A549 (cell line): ENCODE measurements around the gene VSTM2B. TPM values are rescaled to one million over a fixed set of nuclear protein-coding genes. Genes with fewer than 3 reads are reported as not detected.

Source experiments
- ATAC-seq, 2 experiments: fragments of 200-7000 bp in 1 of 2; fragments of >200 bp in 1 of 2; cut with Nextera tagmentation in 1 of 2; cut with Tn5 transposase in 1 of 2; 3 replicates each; pipeline versions ENCODE4 v1.8.0 to v1.9.1; 2018 to 2020; ENCODE audit warnings: mild to moderate bottlenecking in 1 of 2, moderate library complexity in 1 of 2
- CTCF ChIA-PET: fragments of 300-600 bp; sonication (Branson Sonifier 250); formaldehyde crosslinking; extraction: SDS; loops from one replicate; lab custom pipeline; 2021; ENCODE audit warnings: antibody characterized with exemption, inconsistent platforms; lab: Yijun Ruan, JAX
- POLR2A ChIA-PET: fragments of 350-600 bp; formaldehyde crosslinking; extraction: SDS; loops from one replicate; lab custom pipeline; 2021; ENCODE audit warnings: antibody characterized with exemption, inconsistent platforms; lab: Yijun Ruan, JAX
- DNase-seq, 2 experiments: peaks; one replicate each; pipeline versions ENCODE4 v3.0.0 to v3.0.0-alpha.2; 2011 to 2016; ENCODE audit warnings: low read depth in 1 of 2, low spot score in 1 of 2
- FAIRE-seq: peaks from 2 replicates; lab custom pipeline; 2011; peaks lifted over from hg19 to GRCh38; lab: Jason Lieb, UNC
- H3K27ac ChIP-seq, 2 experiments: fragments of >200 bp; sonication (Bioruptor Twin); formaldehyde crosslinking; 3 replicates each; pipeline ENCODE4 v1.5.1; 2016 to 2017
- H3K4me1 ChIP-seq: fragments of >200 bp; sonication (Bioruptor Twin); formaldehyde crosslinking; 3 replicates; pipeline ENCODE4 v1.6.1; 2016
- H3K4me2 ChIP-seq: fragments of >200 bp; sonication (Bioruptor Twin); formaldehyde crosslinking; 3 replicates; pipeline ENCODE4 v1.6.1; 2016
- H3K4me3 ChIP-seq: fragments of >200 bp; sonication (Bioruptor Twin); formaldehyde crosslinking; 3 replicates; pipeline ENCODE4 v1.5.1; 2016
- H3K9me3 ChIP-seq: fragments of >200 bp; sonication (Bioruptor Twin); formaldehyde crosslinking; 3 replicates; pipeline ENCODE4 v1.6.1; 2016
- BCL3 ChIP-seq: fragments of >200 bp; sonication (Bioruptor Twin); formaldehyde crosslinking; IDR thresholded peaks from 3 replicates; pipeline ENCODE4 v1.6.1; 2016
- CBX2 ChIP-seq: fragments of 200-600 bp; sonication (generic); IDR thresholded peaks from 2 replicates; pipeline ENCODE4 v1.6.1; 2016; ENCODE audit warnings: low read depth, mild to moderate bottlenecking, borderline replicate concordance
- CBX8 ChIP-seq: fragments of 200-600 bp; sonication (generic); IDR thresholded peaks from 2 replicates; pipeline ENCODE4 v1.6.1; 2016
- CEBPB ChIP-seq, 2 experiments: fragments of >200 bp in 1 of 2; sonication (Bioruptor Twin) in 1 of 2; formaldehyde crosslinking in 1 of 2; IDR thresholded peaks; 2 replicates each; pipeline ENCODE4 v1.6.1; 2012 to 2016
- CHD2 ChIP-seq: fragments of 150-350 bp; IDR thresholded peaks from 2 replicates; pipeline ENCODE4 v1.6.1; 2014; ENCODE audit warnings: low read length; ENCODE audit not compliant: partially characterized antibody
- EHMT2 ChIP-seq: fragments of 200-600 bp; sonication (generic); IDR thresholded peaks from 2 replicates; pipeline ENCODE4 v1.6.1; 2016; ENCODE audit warnings: antibody characterized with exemption, low read depth, mild to moderate bottlenecking, moderate library complexity
- ESRRA ChIP-seq: fragments of 150-350 bp; IDR thresholded peaks from 2 replicates; pipeline ENCODE4 v1.6.1; 2014; ENCODE audit warnings: mild to moderate bottlenecking, low read length, borderline replicate concordance
- HDAC2 ChIP-seq: fragments of 200-600 bp; sonication (generic); IDR thresholded peaks from 2 replicates; pipeline ENCODE4 v1.6.1; 2016
- HEYL ChIP-seq: fragments of 250-450 bp; sonication (Bioruptor Pico); IDR thresholded peaks from 2 replicates; pipeline ENCODE4 v1.8.0; 2021; ENCODE audit warnings: mild to moderate bottlenecking, moderate library complexity
- HOXA7 ChIP-seq: fragments of 250-450 bp; sonication (Bioruptor Pico); IDR thresholded peaks from 2 replicates; pipeline ENCODE4 v1.5.0; 2020; ENCODE audit warnings: mild to moderate bottlenecking, moderate library complexity
- JUNB ChIP-seq: fragments of >200 bp; sonication (Bioruptor Twin); formaldehyde crosslinking; IDR thresholded peaks from 2 replicates; pipeline ENCODE4 v1.6.1; 2016
- KDM1A ChIP-seq: fragments of 200-600 bp; sonication (generic); IDR thresholded peaks from 2 replicates; pipeline ENCODE4 v1.6.1; 2016; ENCODE audit warnings: low read depth, mild to moderate bottlenecking
- KDM5A ChIP-seq: fragments of 200-600 bp; sonication (generic); IDR thresholded peaks from 2 replicates; pipeline ENCODE4 v1.6.1; 2016; ENCODE audit warnings: antibody characterized with exemption, mild to moderate bottlenecking
- MAFK ChIP-seq: fragments of 450-650 bp; IDR thresholded peaks from 2 replicates; pipeline ENCODE4 v1.6.1; 2014; ENCODE audit not compliant: partially characterized antibody
- NR3C1 ChIP-seq: fragments of >200 bp; sonication (Bioruptor Twin); formaldehyde crosslinking; IDR thresholded peaks from 3 replicates; pipeline ENCODE4 v1.6.1; 2017
- PHF8 ChIP-seq: fragments of 200-600 bp; sonication (generic); IDR thresholded peaks from 2 replicates; pipeline ENCODE4 v1.6.1; 2016; ENCODE audit warnings: low read depth, mild to moderate bottlenecking, antibody characterized with exemption, moderate library complexity, borderline replicate concordance
- RAD21 ChIP-seq, 2 experiments: fragments of >200 bp in 1 of 2; sonication (Bioruptor Twin) in 1 of 2; formaldehyde crosslinking in 1 of 2; IDR thresholded peaks in 1 of 2; conservative IDR thresholded peaks in 1 of 2; 2 replicates in 1 of 2; 3 replicates in 1 of 2; pipeline ENCODE4 v1.6.1; 2012 to 2018; ENCODE audit warnings: inconsistent platforms in 1 of 2
- RARB ChIP-seq: fragments of 250-450 bp; sonication (Bioruptor Pico); IDR thresholded peaks from 2 replicates; pipeline ENCODE4 v1.8.0; 2021; ENCODE audit warnings: mild to moderate bottlenecking, moderate library complexity
- REST ChIP-seq: fragments of 200-600 bp; sonication (generic); IDR thresholded peaks from 2 replicates; pipeline ENCODE4 v1.6.1; 2016; ENCODE audit warnings: antibody characterized with exemption, mild to moderate bottlenecking, moderate library complexity
- SMC3 ChIP-seq: fragments of >200 bp; sonication (Bioruptor Twin); formaldehyde crosslinking; IDR thresholded peaks from 3 replicates; pipeline ENCODE4 v1.6.1; 2018; ENCODE audit warnings: inconsistent platforms
- SREBF2 ChIP-seq: fragments of 450-650 bp; IDR thresholded peaks from 2 replicates; pipeline ENCODE4 v1.6.1; 2014; ENCODE audit warnings: mild to moderate bottlenecking, moderate library complexity
- USF2 ChIP-seq: fragments of 450-650 bp; IDR thresholded peaks from 2 replicates; pipeline ENCODE4 v1.6.1; 2014; ENCODE audit warnings: antibody characterized with exemption
- ZFP36 ChIP-seq: fragments of 450-650 bp; IDR thresholded peaks from 2 replicates; pipeline ENCODE4 v1.6.1; 2014; ENCODE audit warnings: borderline replicate concordance; ENCODE audit not compliant: partially characterized antibody
- WGBS: methylation state at CpG from one replicate; pipeline ENCODE4 v1.1.6; 2017; ENCODE audit errors: missing lambda C conversion rate; 5-methylcytosine and 5-hydroxymethylcytosine counted together
- polyA plus RNA-seq, 4 experiments: library from polyadenylated mRNA; depleted of rRNA in 3 of 4; stranded (reverse); fragments of >200 nt; fragmentation: RNase III in 1 of 4; extraction: RNeasy Plus Mini Kit Qiagen cat#74134 plus additional on column Dnase treatment in 1 of 4; gene quantifications; 2 replicates in 3 of 4; 3 replicates in 1 of 4; pipeline ENCODE4 v1.2.3, GENCODE V29; 2011 to 2017
- TF ChIP-seq, protein P1 (sequence below): IDR thresholded peaks from 2 replicates; pipeline ENCODE4 v1.6.1; 2012
- TF ChIP-seq, protein P2 (sequence below): IDR thresholded peaks from 2 replicates; pipeline ENCODE4 v1.6.1; 2012; ENCODE audit warnings: low read depth, borderline replicate concordance

Gene VSTM2B
- polyA plus RNA-seq, 2 of the 4 experiments (the other 2 are of a cell fraction): not detected

DNA sequence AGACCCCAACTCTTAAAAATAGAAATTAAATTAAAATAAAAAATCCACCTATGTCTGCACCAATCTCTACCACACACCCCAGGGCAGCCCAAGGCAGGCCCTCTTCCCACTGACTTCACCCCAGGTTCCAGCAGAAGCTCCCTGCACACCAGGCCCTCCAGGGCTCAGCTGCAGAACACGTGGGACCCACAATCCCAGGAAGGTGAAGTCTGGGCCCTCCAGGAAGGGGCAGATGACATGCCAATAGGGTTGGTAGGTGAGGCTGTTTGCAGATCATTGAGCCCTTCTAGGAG, 19.2 kb upstream of the VSTM2B start:
- Histone ChIP-seq H3K27ac (no peak overlapping the region), H3K4me2 (no peak overlapping the region), H3K9me3 (no peaks in the 10 kb centered on the region), H3K4me1 (no peaks in the 10 kb centered on the region), H3K4me3 (no peak overlapping the region)
- ChIA-PET CTCF (interaction anchor here (1.3 to 2.2 kb wide), 2 partner anchors 17 to 22 kb away, joined by 6 to 9 read pairs; no protein-coding TSS in a partner anchor), POLR2A (no interaction called here)
- no peak for TF ChIP-seq HOXA7 (CRISPR knock-in tag)
- no peak for ATAC-seq
- WGBS: 0% methylated on average over 1 of the region's 1 CpG
- FAIRE-seq: no peak
- no peak for DNase-seq

DNA sequence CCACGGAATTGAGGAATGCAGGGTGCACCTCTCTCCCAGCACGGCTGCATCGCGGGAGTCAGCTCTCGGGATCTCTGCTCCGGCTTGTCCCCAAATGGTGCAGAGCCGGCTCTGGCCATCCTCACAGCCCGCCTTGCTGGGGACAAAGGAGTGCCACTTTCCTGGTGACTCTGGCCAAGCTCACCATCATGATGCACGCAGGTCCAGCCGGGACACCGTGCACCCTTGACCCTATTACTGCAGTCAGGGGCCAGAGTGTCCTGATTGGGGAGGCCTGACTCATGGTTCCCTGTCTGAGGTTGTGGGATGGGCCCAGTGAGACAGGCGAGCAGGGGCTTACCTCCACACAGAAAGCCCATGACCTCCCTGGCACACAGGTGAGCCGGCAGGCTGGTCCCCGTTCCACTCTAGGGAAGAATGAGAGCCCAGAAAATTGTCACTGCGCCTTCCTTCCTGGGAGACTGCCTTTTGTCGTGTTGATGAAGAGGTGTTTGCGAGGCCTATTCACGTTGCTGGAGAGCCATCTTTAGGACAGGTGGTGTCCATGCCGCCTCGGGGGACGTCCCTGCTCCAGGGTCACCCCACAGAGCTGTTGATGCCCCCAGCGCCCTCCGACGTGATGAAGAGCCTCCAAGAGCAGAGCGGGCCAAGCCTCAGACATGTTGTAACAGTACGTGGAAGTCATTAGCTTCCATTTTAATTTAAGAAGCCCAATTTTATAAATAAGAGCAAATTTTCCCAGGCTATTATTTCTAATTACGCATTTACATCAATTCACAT, 18.5 kb upstream of the VSTM2B start:
- ATAC-seq (no peak), FAIRE-seq (no peak)
- POLR2A ChIA-PET: no interaction called here
- CTCF ChIA-PET: interaction anchor here (2.2 kb wide), 1 partner anchor 21 kb away, joined by 9 read pairs; no protein-coding TSS in a partner anchor
- H3K4me2 ChIP-seq: no peak overlapping the region
- H3K9me3 ChIP-seq: no peaks in the 10 kb centered on the region
- no peaks in the 10 kb centered on the region for H3K4me1 ChIP-seq
- WGBS: 33% methylated on average over 27 of the region's 27 CpGs
- H3K4me3 ChIP-seq: no peak overlapping the region
- no peak for TF ChIP-seq NR3C1
- TF ChIP-seq REST: no peak
- no peak for TF ChIP-seq CHD2
- no peak for TF ChIP-seq HEYL
- no peak for TF ChIP-seq PHF8
- no peak for TF ChIP-seq EHMT2
- no peak for TF ChIP-seq CBX8
- TF ChIP-seq HDAC2: no peak
- no peak for TF ChIP-seq SREBF2
- TF ChIP-seq USF2: no peak
- no peak for TF ChIP-seq CEBPB (IDR thresholded peaks at IDR 0.05)
- TF ChIP-seq RARB: no peak
- TF ChIP-seq CBX2: no peak
- TF ChIP-seq SMC3: no peak
- TF ChIP-seq, protein P1, sequence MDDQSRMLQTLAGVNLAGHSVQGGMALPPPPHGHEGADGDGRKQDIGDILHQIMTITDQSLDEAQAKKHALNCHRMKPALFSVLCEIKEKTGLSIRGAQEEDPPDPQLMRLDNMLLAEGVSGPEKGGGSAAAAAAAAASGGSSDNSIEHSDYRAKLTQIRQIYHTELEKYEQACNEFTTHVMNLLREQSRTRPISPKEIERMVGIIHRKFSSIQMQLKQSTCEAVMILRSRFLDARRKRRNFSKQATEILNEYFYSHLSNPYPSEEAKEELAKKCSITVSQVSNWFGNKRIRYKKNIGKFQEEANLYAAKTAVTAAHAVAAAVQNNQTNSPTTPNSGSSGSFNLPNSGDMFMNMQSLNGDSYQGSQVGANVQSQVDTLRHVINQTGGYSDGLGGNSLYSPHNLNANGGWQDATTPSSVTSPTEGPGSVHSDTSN: no peak
- TF ChIP-seq, all 56 proteins: peak for 0
- H3K27ac ChIP-seq: no peak overlapping the region
- DNase-seq: no peak

GRCh38 chr19:29508181-29508580, 17.6 kb upstream of the VSTM2B start:
- ATAC-seq (no peak), FAIRE-seq (peak; percentile 84), DNase-seq (no peak)
- Histone ChIP-seq H3K4me2 (no peak overlapping the region), H3K4me3 (no peak overlapping the region), H3K27ac (no peak overlapping the region), H3K4me1 (no peaks in the 10 kb centered on the region), H3K9me3 (no peaks in the 10 kb centered on the region)
- CTCF ChIA-PET: interaction anchor here (2.2 kb wide), 1 partner anchor 21 kb away, joined by 9 read pairs; no protein-coding TSS in a partner anchor
- POLR2A ChIA-PET: no interaction called here
- 4% methylated on average over 1 of the region's 1 CpG for WGBS
- no peak for TF ChIP-seq USF2
- TF ChIP-seq RAD21 (conservative IDR thresholded peaks at IDR 0.05 in 1 of 2, IDR thresholded peaks at IDR 0.05 in 1 of 2): no peak
- no peak for TF ChIP-seq HEYL
- TF ChIP-seq JUNB: no peak
- no peak for TF ChIP-seq CEBPB (IDR thresholded peaks at IDR 0.05)
- TF ChIP-seq ESRRA: no peak
- no peak for TF ChIP-seq ZFP36
- TF ChIP-seq BCL3: no peak
- TF ChIP-seq KDM1A: no peak
- TF ChIP-seq MAFK: no peak
- TF ChIP-seq CBX8: no peak
- TF ChIP-seq KDM5A: no peak
- TF ChIP-seq, protein P2, sequence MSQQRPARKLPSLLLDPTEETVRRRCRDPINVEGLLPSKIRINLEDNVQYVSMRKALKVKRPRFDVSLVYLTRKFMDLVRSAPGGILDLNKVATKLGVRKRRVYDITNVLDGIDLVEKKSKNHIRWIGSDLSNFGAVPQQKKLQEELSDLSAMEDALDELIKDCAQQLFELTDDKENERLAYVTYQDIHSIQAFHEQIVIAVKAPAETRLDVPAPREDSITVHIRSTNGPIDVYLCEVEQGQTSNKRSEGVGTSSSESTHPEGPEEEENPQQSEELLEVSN: no peak
- TF ChIP-seq PHF8: no peak
